HepG2 (cell line): ENCODE measurements around the gene RERE. TPM values are rescaled to one million over a fixed set of nuclear protein-coding genes. Genes with fewer than 3 reads are reported as not detected.
A peak's percentile ranks its signal among the peaks of the same experiment; 100 is the strongest.

ENCODE experiments used
- BRCA1 ChIP-seq: sonication (generic); formaldehyde crosslinking; IDR thresholded peaks from 2 replicates; pipeline ENCODE4 v1.4.0; 2020; ENCODE audit warnings: missing genetic modification reagents
- HBP1 ChIP-seq: IDR thresholded peaks from 2 replicates; pipeline ENCODE4 v1.6.1; 2016; ENCODE audit warnings: low read depth, control low read depth
- HMG20B ChIP-seq: conservative IDR thresholded peaks from 2 replicates; pipeline ENCODE4 v1.6.1; 2016; ENCODE audit warnings: missing genetic modification reagents, missing compliant biosample characterization
- KAT8 ChIP-seq: IDR thresholded peaks from 2 replicates; pipeline ENCODE4 v1.6.1; 2016; ENCODE audit warnings: missing genetic modification reagents, missing compliant biosample characterization
- KDM4B ChIP-seq: sonication (generic); formaldehyde crosslinking; IDR thresholded peaks from 2 replicates; pipeline ENCODE4 v1.4.0; 2020; ENCODE audit warnings: missing genetic modification reagents
- KDM5A ChIP-seq: fragments of 200-600 bp; sonication (generic); IDR thresholded peaks from 2 replicates; pipeline ENCODE4 v1.7.0; 2018; ENCODE audit warnings: antibody characterized with exemption, mild to moderate bottlenecking, low read length, borderline replicate concordance
- KLF6 ChIP-seq: IDR thresholded peaks from 2 replicates; pipeline ENCODE4 v1.8.0; 2016; ENCODE audit warnings: missing biosample characterization, missing genetic modification reagents
- PATZ1 ChIP-seq: sonication (generic); formaldehyde crosslinking; IDR thresholded peaks from 2 replicates; pipeline ENCODE4 v1.4.0; 2020; ENCODE audit warnings: missing genetic modification reagents
- POLR2AphosphoS5 ChIP-seq: IDR thresholded peaks from 2 replicates; pipeline ENCODE4 v1.6.1; 2012; ENCODE audit warnings: low read depth, low read length
- RBAK ChIP-seq: sonication (generic); formaldehyde crosslinking; IDR thresholded peaks from 2 replicates; pipeline ENCODE4 v1.5.1; 2020; ENCODE audit warnings: mild to moderate bottlenecking, missing genetic modification reagents
- RFX3 ChIP-seq: IDR thresholded peaks from 2 replicates; pipeline ENCODE4 v1.6.1; 2016; ENCODE audit warnings: missing biosample characterization, missing genetic modification reagents
- TBP ChIP-seq: sonication (generic); formaldehyde crosslinking; IDR thresholded peaks from 2 replicates; pipeline ENCODE4 v1.5.0; 2020; ENCODE audit warnings: missing genetic modification reagents
- TSC22D2 ChIP-seq: sonication (generic); formaldehyde crosslinking; IDR thresholded peaks from 2 replicates; pipeline ENCODE4 v1.5.1; 2020; ENCODE audit warnings: missing genetic modification reagents, mild to moderate bottlenecking, borderline replicate concordance
- ZFX ChIP-seq: sonication (generic); formaldehyde crosslinking; IDR thresholded peaks from 2 replicates; pipeline ENCODE4 v1.4.0; 2020; ENCODE audit warnings: mild to moderate bottlenecking, low read depth, missing genetic modification reagents, moderate library complexity
- ZNF121 ChIP-seq: sonication (generic); formaldehyde crosslinking; IDR thresholded peaks from 2 replicates; pipeline ENCODE4 v1.5.0; 2020; ENCODE audit warnings: mild to moderate bottlenecking, missing genetic modification reagents
- ZNF234 ChIP-seq: sonication (generic); formaldehyde crosslinking; conservative IDR thresholded peaks from 2 replicates; pipeline ENCODE4 v1.5.1; 2020; ENCODE audit warnings: mild to moderate bottlenecking, missing genetic modification reagents
- ZNF33A ChIP-seq: sonication (generic); formaldehyde crosslinking; IDR thresholded peaks from 2 replicates; pipeline ENCODE4 v1.5.1; 2020; ENCODE audit warnings: missing genetic modification reagents, mild to moderate bottlenecking, moderate library complexity, borderline replicate concordance
- ZNF546 ChIP-seq: sonication (generic); formaldehyde crosslinking; conservative IDR thresholded peaks from 2 replicates; pipeline ENCODE4 v1.8.1; 2023; ENCODE audit warnings: mild to moderate bottlenecking, missing genetic modification reagents
- ZNF614 ChIP-seq: IDR thresholded peaks from 2 replicates; pipeline ENCODE4 v1.6.1; 2018; ENCODE audit warnings: missing biosample characterization, missing genetic modification reagents, inconsistent platforms, borderline replicate concordance
- ZSCAN31 ChIP-seq: sonication (generic); formaldehyde crosslinking; IDR thresholded peaks from 2 replicates; pipeline ENCODE4 v1.5.0; 2020; ENCODE audit warnings: low read depth, mild to moderate bottlenecking, missing genetic modification reagents
- polyA plus RNA-seq, 8 experiments: library from polyadenylated mRNA; depleted of rRNA in 3 of 8; stranded (reverse) in 7 of 8; unstranded in 1 of 8; fragments of >200 nt; fragmentation: Illumina TruSeq in 4 of 8; extraction: Trizol in 4 of 8; gene quantifications; 2 replicates each; pipeline versions ENCODE4 v1.2.1 to v1.2.3, GENCODE V29; 2011 to 2016; ENCODE audit warnings: low read depth in 4 of 8, missing spikeins in 1 of 8, mixed read lengths in 1 of 8; ENCODE audit not compliant: insufficient read depth in 1 of 8
- total RNA-seq, 5 experiments: library from RNA; depleted of rRNA; stranded (reverse); fragments of >200 nt; fragmentation: Illumina TruSeq; extraction: Trizol; gene quantifications; 2 replicates each; pipeline ENCODE4 v1.2.3, GENCODE V29; 2016; ENCODE audit warnings: low read depth in 1 of 5
- TF ChIP-seq, protein P1 (sequence below): IDR thresholded peaks from 2 replicates; pipeline ENCODE4 v1.6.1; 2016; ENCODE audit warnings: missing genetic modification reagents, missing compliant biosample characterization
- TF ChIP-seq, protein P2 (sequence below): sonication (generic); formaldehyde crosslinking; IDR thresholded peaks from 2 replicates; pipeline ENCODE4 v1.4.0; 2020; ENCODE audit warnings: mild to moderate bottlenecking, missing genetic modification reagents
- TF ChIP-seq, protein P3 (sequence below): sonication (generic); formaldehyde crosslinking; IDR thresholded peaks from 2 replicates; pipeline ENCODE4 v1.5.1; 2020; ENCODE audit warnings: missing genetic modification reagents, mild to moderate bottlenecking, borderline replicate concordance

The RERE gene
- total and polyA plus RNA-seq, 2 of the 13 experiments (the other 11 are each of a cell fraction or from before 2014, with no cell fraction given): 18.3 to 21.9 TPM

DNA sequence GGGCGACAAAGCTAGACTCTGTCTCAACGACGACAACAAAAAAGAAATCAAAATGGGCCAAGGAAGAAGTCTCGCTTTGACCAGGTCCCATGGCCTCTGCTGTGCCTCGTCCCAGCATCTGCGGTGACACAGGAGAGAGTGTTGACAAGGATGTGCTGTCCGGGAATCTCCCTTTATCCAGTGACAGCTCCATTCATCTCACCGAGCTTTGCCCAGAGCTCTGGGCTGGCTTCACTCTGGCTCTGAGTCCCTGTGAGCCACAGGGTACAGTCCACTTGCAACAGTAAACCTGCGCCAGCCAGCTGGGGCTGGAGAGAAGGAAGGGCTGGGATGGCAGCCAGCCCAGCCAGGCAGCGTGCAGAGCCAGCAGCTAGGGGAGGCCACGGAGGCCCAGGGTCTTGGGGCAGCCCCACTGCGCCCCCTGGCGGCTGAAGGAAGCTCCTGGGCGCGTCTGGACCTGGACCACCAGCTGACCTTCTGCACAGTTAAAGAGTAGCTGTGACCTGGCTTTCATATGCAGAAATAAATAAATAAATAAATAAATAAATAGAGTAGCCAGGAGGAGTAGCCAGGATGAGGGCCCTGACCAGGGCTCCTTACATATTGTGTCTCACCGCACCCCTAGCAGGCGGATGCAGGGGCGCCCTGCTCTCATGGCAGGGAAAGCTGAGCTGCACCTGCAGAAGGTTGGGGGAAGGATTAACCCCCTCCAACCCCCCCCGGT is 31.4 kb upstream of the RERE start (continued):
- TF ChIP-seq HBP1 (CRISPR knock-in tag) (no peak; the same call in 1 of the 2 replicates), HMG20B (CRISPR knock-in tag) (no peak), ZNF121 (CRISPR knock-in tag) (peak; percentile 42; the same call in 1 of the 2 replicates), RFX3 (CRISPR knock-in tag) (no peak), ZSCAN31 (CRISPR knock-in tag) (0 out of 2 replicates have a peak, but pooled peaks have one; percentile 51), KDM4B (CRISPR knock-in tag) (peak; percentile 87), ZNF614 (CRISPR knock-in tag) (0 out of 2 replicates have a peak, but pooled peaks have one; percentile 72), RBAK (CRISPR knock-in tag) (0 out of 2 replicates have a peak, but pooled peaks have one; percentile 24), BRCA1 (CRISPR knock-in tag) (no peak), ZFX (CRISPR knock-in tag) (peak; percentile 61; the same call in 1 of the 2 replicates), PATZ1 (CRISPR knock-in tag) (no peak; the same call in 1 of the 2 replicates), POLR2AphosphoS5 (no peak), TSC22D2 (CRISPR knock-in tag) (no peak), ZNF546 (no peak), TBP (CRISPR knock-in tag) (no peak), KAT8 (CRISPR knock-in tag) (peak; percentile 54; the same call in 1 of the 2 replicates), ZNF33A (CRISPR knock-in tag) (no peak), KDM5A (no peak), ZNF234 (CRISPR knock-in tag) (0 out of 2 replicates have a peak, but pooled peaks have one; percentile 65), KLF6 (CRISPR knock-in tag) (no peak)
- TF ChIP-seq, protein P1, sequence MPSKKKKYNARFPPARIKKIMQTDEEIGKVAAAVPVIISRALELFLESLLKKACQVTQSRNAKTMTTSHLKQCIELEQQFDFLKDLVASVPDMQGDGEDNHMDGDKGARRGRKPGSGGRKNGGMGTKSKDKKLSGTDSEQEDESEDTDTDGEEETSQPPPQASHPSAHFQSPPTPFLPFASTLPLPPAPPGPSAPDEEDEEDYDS: peak; percentile 62
- TF ChIP-seq, protein P2, sequence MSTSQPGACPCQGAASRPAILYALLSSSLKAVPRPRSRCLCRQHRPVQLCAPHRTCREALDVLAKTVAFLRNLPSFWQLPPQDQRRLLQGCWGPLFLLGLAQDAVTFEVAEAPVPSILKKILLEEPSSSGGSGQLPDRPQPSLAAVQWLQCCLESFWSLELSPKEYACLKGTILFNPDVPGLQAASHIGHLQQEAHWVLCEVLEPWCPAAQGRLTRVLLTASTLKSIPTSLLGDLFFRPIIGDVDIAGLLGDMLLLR: no peak
- TF ChIP-seq, protein P3, sequence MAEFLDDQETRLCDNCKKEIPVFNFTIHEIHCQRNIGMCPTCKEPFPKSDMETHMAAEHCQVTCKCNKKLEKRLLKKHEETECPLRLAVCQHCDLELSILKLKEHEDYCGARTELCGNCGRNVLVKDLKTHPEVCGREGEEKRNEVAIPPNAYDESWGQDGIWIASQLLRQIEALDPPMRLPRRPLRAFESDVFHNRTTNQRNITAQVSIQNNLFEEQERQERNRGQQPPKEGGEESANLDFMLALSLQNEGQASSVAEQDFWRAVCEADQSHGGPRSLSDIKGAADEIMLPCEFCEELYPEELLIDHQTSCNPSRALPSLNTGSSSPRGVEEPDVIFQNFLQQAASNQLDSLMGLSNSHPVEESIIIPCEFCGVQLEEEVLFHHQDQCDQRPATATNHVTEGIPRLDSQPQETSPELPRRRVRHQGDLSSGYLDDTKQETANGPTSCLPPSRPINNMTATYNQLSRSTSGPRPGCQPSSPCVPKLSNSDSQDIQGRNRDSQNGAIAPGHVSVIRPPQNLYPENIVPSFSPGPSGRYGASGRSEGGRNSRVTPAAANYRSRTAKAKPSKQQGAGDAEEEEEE (CRISPR knock-in tag): no peak
